GM12892 (cell line): ENCODE results near the gene NF2.
"Not testable (repeated sequence)": the region's sequence is repeated elsewhere in the genome, so short reads cannot be mapped to it uniquely, and the experiment has no call there.

Experiments used
- DNase-seq: peaks from one replicate; pipeline ENCODE4 v3.0.0; 2011; ENCODE audit not compliant: insufficient read length
- FAIRE-seq: peaks from 2 replicates; lab custom pipeline; 2011; peaks lifted over from hg19 to GRCh38; lab: Jason Lieb, UNC
- POLR2A ChIP-seq: IDR thresholded peaks from 2 replicates; pipeline ENCODE4 v1.6.1; 2011; ENCODE audit warnings: low read depth, low read length, control low read depth
- POLR2AphosphoS5 ChIP-seq: IDR thresholded peaks from 2 replicates; pipeline ENCODE4 v1.6.1; 2011; ENCODE audit warnings: low read depth, low read length, control low read depth
- TAF1 ChIP-seq: IDR thresholded peaks from 2 replicates; pipeline ENCODE4 v1.6.1; 2011; ENCODE audit warnings: low read depth, mild to moderate bottlenecking, control low read depth, low read length, borderline replicate concordance

The NF2 gene

DNA sequence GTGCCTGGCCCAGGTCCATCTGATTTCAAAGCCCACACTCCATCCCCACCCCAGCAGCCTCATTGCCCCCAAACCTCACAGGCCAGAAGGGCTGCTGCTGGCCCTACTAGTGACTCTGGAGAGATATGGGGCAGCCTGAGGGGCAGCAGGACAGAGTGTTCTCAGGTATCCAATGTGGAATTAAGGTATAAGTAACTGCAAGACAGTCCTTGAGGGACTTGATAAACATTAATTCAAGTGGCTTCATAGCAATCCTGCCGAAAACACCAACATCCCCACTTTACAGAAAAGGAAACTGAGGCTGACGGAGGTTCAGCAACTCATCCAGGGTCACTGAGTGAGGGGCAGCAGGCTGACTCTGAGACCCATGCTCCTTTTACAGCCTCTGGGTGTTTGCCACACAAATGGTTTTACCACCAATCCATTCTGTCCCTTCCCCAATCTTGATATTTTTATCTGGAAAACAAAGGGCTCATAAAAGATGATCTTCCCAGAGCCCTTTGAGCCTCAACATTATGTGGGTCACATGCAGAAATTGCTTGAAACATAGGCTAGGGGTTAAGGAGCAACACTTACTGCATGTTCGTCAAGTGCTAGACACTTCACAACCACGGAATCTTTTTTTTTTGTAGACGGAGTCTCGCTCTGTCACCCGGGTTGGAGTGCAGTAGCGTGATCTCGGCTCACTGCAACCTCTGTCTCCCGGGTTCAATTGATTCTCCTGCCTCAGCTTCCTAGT, 24.8 kb upstream of the NF2 start:
- TF ChIP-seq POLR2AphosphoS5 (no peak), POLR2A (no peak), TAF1 (no peak)
- FAIRE-seq: no peak
- no peak for DNase-seq

GRCh38 chr22:29580200-29580810, 23.1 kb upstream of the NF2 start:
- TF ChIP-seq TAF1: no peak
- peak; percentile 50; the same call in 1 of the 2 replicates for TF ChIP-seq POLR2AphosphoS5
- DNase-seq: peak; percentile 36
- peak; percentile 96 for FAIRE-seq

DNA sequence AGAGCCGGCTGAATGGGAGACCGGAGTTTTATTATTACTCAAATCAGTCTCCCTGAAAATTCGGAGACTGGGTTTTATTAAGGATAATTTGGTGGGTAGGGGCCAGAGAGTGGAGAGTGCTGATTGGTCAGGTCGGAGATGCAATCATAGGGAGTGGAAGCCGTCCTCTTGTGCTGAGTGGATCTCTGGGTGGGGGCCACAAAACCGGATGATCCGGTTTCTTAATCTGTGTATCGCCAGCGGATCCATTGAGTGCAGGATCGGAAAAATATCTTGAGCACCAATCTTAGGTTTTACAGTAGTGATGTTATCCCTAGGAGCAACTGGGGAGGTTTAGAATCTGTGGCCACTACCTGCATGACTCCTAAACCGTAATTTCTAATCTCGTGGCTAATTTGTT, 21.6 kb upstream of the NF2 start:
- TF ChIP-seq POLR2A (no peak), POLR2AphosphoS5 (no peak), TAF1 (no peak)
- no peak for DNase-seq
- no peak for FAIRE-seq

DNA sequence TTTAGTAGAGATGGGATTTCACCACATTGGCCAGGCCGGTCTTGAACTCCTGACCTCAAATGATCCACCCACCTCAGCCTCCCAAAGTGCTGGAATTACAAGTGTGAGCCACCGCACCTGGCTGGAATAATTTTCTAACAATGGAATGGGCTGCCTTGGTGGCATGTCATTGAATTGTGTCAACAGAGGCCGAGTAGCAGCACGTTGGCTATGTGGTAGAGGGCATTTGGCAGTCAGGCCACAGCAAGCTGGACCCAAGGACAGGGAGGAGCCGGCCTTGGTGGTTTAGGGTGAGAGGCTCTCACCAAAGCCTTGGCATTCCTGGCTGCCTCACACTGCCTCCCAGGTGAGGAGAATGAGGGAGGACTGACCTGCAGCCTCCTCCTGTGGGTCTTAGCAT, 18.5 kb upstream of the NF2 start:
- TF ChIP-seq TAF1 (no peak), POLR2A (no peak), POLR2AphosphoS5 (no peak)
- DNase-seq (no peak), FAIRE-seq (no peak)

- DNase-seq, FAIRE-seq: not testable (repeated sequence)
These were observed 17.2 kb upstream of the NF2 start for GRCh38 chr22:29586193-29586705.

- DNase-seq (no peak), FAIRE-seq (no peak)
- TF ChIP-seq POLR2A (no peak), POLR2AphosphoS5 (no peak), TAF1 (no peak)
These were observed 15.3 kb upstream of the NF2 start for GRCh38 chr22:29587938-29588699.

DNA sequence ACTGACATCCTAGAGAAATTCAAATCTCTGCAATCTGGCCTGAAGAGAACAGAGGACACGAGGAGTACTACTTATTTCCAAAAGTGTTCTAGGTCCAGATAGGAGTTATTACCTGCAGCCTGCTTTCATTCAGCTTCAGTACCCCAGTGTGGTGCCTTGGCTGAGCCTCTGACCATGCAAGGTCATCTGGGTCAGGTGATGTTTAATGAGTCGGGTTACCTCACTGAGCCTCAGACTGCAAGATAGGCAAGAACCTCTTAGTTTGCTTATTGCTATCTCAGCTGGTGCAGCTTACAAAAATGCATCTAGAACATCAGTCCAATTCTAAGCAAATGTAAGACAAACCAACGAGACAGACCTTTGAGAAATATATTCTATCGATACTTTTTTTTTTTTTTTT, 9.5 kb upstream of the NF2 start:
- FAIRE-seq (no peak), DNase-seq (no peak)
- TF ChIP-seq TAF1: no peak
- no peak for TF ChIP-seq POLR2A
- no peak for TF ChIP-seq POLR2AphosphoS5

GRCh38 chr22:29594447-29594846, 9.0 kb upstream of the NF2 start:
- not testable (repeated sequence) for DNase-seq, FAIRE-seq

- no peak for TF ChIP-seq POLR2A
- no peak for TF ChIP-seq TAF1
- TF ChIP-seq POLR2AphosphoS5: no peak
- DNase-seq (no peak), FAIRE-seq (no peak)
These were observed 7.0 kb upstream of the NF2 start for GRCh38 chr22:29596408-29596807.

GRCh38 chr22:29597871-29598683, 5.4 kb upstream of the NF2 start:
- not testable (repeated sequence) for FAIRE-seq, DNase-seq

DNA sequence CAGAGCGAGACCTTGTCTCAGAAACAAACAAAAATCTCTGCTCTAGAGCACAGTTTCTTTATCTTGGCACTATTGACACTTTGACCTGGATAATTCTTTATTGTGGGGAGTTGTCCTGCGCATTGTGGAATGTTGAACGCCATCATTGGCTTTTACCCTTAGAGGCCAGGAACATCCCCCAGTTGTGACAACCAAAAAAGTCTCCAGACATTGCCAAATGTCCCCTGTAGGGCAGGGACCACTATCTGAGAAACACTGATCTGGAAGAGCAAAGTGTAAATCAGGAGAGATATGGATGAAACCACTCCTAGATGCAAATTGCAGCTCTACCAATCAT, 4.8 kb upstream of the NF2 start:
- DNase-seq (no peak), FAIRE-seq (no peak)
- TF ChIP-seq POLR2AphosphoS5 (no peak), TAF1 (no peak), POLR2A (no peak)

- DNase-seq (peak; percentile 34), FAIRE-seq (no peak)
- no peak for TF ChIP-seq POLR2AphosphoS5
These were observed 585 bp downstream of the NF2 start for GRCh38 chr22:29604076-29604360.
